Activated T-helper 1 cell treated with anti-CD3 and anti-CD28 coated beads, Interleukin-12 subunit alpha, Interleukin-12 subunit beta, Interleukin-2, Interleukin-4 antibody, amounts not matched to agents 30 ng/mL and 10 ng/mL and 1 ng/mL, durations not matched to agents 14 hours and 24 hours and 36 hours (primary cell): Measurements from ENCODE around the gene RPS6KC1. TPM values are rescaled to one million over a fixed set of nuclear protein-coding genes. Genes with fewer than 3 reads are reported as not detected.
"Not testable (repeated sequence)": the region's sequence is repeated elsewhere in the genome, so short reads cannot be mapped to it uniquely, and the experiment has no call there.

Experiments
- DNase-seq: peaks from one replicate; pipeline ENCODE4 v3.0.0; 2021; ENCODE audit warnings: low spot score
- H3K27ac Mint-ChIP-seq: one replicate; pipeline ENCODE4 v1.8.0; 2021; ENCODE audit warnings: mild to moderate bottlenecking, mixed read lengths
- H3K27me3 Mint-ChIP-seq: one replicate; pipeline ENCODE4 v1.8.0; 2022; ENCODE audit warnings: mild to moderate bottlenecking, moderate library complexity, mixed read lengths; ENCODE audit not compliant: insufficient read depth
- H3K36me3 Mint-ChIP-seq: one replicate; pipeline ENCODE4 v1.8.0; 2021; ENCODE audit warnings: low read depth, mixed read lengths
- H3K4me1 Mint-ChIP-seq: one replicate; pipeline ENCODE4 v1.8.0; 2021; ENCODE audit warnings: low read depth, mixed read lengths
- H3K4me3 Mint-ChIP-seq: one replicate; pipeline ENCODE4 v1.8.0; 2021; ENCODE audit warnings: mild to moderate bottlenecking, moderate library complexity, mixed read lengths
- H3K9me3 Mint-ChIP-seq: one replicate; pipeline ENCODE4 v1.8.0; 2021; ENCODE audit warnings: mixed read lengths
- intact Hi-C: fragments of 100-400 bp; cut with micrococcal nuclease; formaldehyde crosslinking; loops from one replicate; pipeline ENCODE4 v1.15.1; 2024
- total RNA-seq: library from RNA; stranded (reverse); gene quantifications from 2 replicates; pipeline ENCODE4 v1.2.3, GENCODE V29; 2022

The RPS6KC1 gene
- total RNA-seq, 1 donor from 2014 or later, result 7.5 TPM

GRCh38 chr1:213034713-213035112 is 16.3 kb upstream of the RPS6KC1 start:
- H3K4me3 Mint-ChIP-seq, result no peak overlapping the region
- no peaks in the 10 kb centered on the region for H3K36me3 Mint-ChIP-seq
- peaks cover 39% of the 10 kb centered on the region for H3K27me3 Mint-ChIP-seq
- no peak overlapping the region for H3K27ac Mint-ChIP-seq
- no peaks in the 10 kb centered on the region for H3K9me3 Mint-ChIP-seq
- H3K4me1 Mint-ChIP-seq, result no peaks in the 10 kb centered on the region
- intact Hi-C loops, result no loop called here
- no peak for DNase-seq

GRCh38 chr1:213035573-213035972 is 15.5 kb upstream of the RPS6KC1 start:
- Mint-ChIP-seq H3K27ac (no peak overlapping the region), H3K36me3 (no peaks in the 10 kb centered on the region), H3K4me3 (no peak overlapping the region), H3K27me3 (peaks cover 36% of the 10 kb centered on the region), H3K4me1 (no peaks in the 10 kb centered on the region), H3K9me3 (no peaks in the 10 kb centered on the region)
- intact Hi-C loops, result no loop called here
- no peak for DNase-seq

- no peak overlapping the region for H3K27ac Mint-ChIP-seq
- intact Hi-C loops, result no loop called here
Measured at GRCh38 chr1:213041443-213041842, 9.6 kb upstream of the RPS6KC1 start.

GRCh38 chr1:213045321-213046226 is 5.5 kb upstream of the RPS6KC1 start:
- intact Hi-C loops, H3K27ac Mint-ChIP-seq, H3K36me3 Mint-ChIP-seq, H3K4me3 Mint-ChIP-seq, DNase-seq: not testable (repeated sequence)
- Mint-ChIP-seq H3K4me1 (peaks cover 13% of the 10 kb centered on the region), H3K9me3 (peaks cover 14% of the 10 kb centered on the region), H3K27me3 (peaks cover 19% of the 10 kb centered on the region)

More at GRCh38 chr1:213041443-213041842, 9.6 kb upstream of the RPS6KC1 start:
- Mint-ChIP-seq H3K9me3 (no peaks in the 10 kb centered on the region), H3K27me3 (peaks cover 19% of the 10 kb centered on the region), H3K4me1 (peaks cover 7% of the 10 kb centered on the region), H3K4me3 (no peak overlapping the region), H3K36me3 (no peaks in the 10 kb centered on the region)
- no peak for DNase-seq

GRCh38 chr1:213049232-213049631 is 1.8 kb upstream of the RPS6KC1 start:
- Mint-ChIP-seq H3K27me3 (peaks cover 12% of the 10 kb centered on the region), H3K9me3 (peaks cover 18% of the 10 kb centered on the region), H3K27ac (no peak overlapping the region), H3K36me3 (peaks cover 10% of the 10 kb centered on the region), H3K4me3 (no peak overlapping the region), H3K4me1 (peaks cover 29% of the 10 kb centered on the region)
- intact Hi-C loops, result no loop called here
- DNase-seq, result no peak

GRCh38 chr1:213050745-213051126 is 305 bp upstream of the RPS6KC1 start:
- intact Hi-C loops, result loop anchor here (1.0 kb wide), 4 partner anchors 20 to 259 kb away; partner anchors contain the start of genes ANGEL2, FLVCR1, NSL1 and TATDN3
- Mint-ChIP-seq H3K4me1 (peaks cover 37% of the 10 kb centered on the region), H3K27me3 (peaks cover 9% of the 10 kb centered on the region), H3K9me3 (peaks cover 18% of the 10 kb centered on the region), H3K4me3 (peak overlapping the region; percentile 96), H3K27ac (peak overlapping the region; percentile 87), H3K36me3 (peaks cover 15% of the 10 kb centered on the region)
- no peak for DNase-seq

GRCh38 chr1:213051881-213052202 is 801 bp downstream of the RPS6KC1 start:
- Mint-ChIP-seq H3K4me1 (peaks cover 37% of the 10 kb centered on the region), H3K4me3 (peak overlapping the region; percentile 96), H3K27me3 (peaks cover 9% of the 10 kb centered on the region), H3K36me3 (peaks cover 15% of the 10 kb centered on the region), H3K27ac (peak overlapping the region; percentile 90), H3K9me3 (peaks cover 18% of the 10 kb centered on the region)
- DNase-seq, result no peak
- intact Hi-C loops, result loop anchor here (1.0 kb wide), 4 partner anchors 18 to 261 kb away; partner anchors contain the start of genes ANGEL2, FLVCR1, NSL1 and TATDN3

GRCh38 chr1:213053455-213053854 is 2.4 kb downstream of the RPS6KC1 start:
- H3K36me3 Mint-ChIP-seq, result peaks cover 15% of the 10 kb centered on the region
- peaks cover 18% of the 10 kb centered on the region for H3K9me3 Mint-ChIP-seq
- no peak overlapping the region for H3K4me3 Mint-ChIP-seq
- H3K27ac Mint-ChIP-seq, result no peak overlapping the region
- intact Hi-C loops, result no loop called here
- no peak for DNase-seq
- H3K4me1 Mint-ChIP-seq, result peaks cover 37% of the 10 kb centered on the region
- H3K27me3 Mint-ChIP-seq, result peaks cover 3% of the 10 kb centered on the region

- H3K4me3 Mint-ChIP-seq, result no peak overlapping the region
- H3K36me3 Mint-ChIP-seq, result peaks cover 17% of the 10 kb centered on the region
- peaks cover 13% of the 10 kb centered on the region for H3K9me3 Mint-ChIP-seq
- H3K27me3 Mint-ChIP-seq, result no peaks in the 10 kb centered on the region
- intact Hi-C loops, result no loop called here
- peaks cover 37% of the 10 kb centered on the region for H3K4me1 Mint-ChIP-seq
- H3K27ac Mint-ChIP-seq, result no peak overlapping the region
- no peak for DNase-seq
Measured at GRCh38 chr1:213054142-213054541, 3.1 kb downstream of the RPS6KC1 start.

GRCh38 chr1:213054733-213055591 is 3.9 kb downstream of the RPS6KC1 start:
- Mint-ChIP-seq H3K4me3 (no peak overlapping the region), H3K36me3 (peaks cover 18% of the 10 kb centered on the region), H3K9me3 (peaks cover 14% of the 10 kb centered on the region), H3K27me3 (no peaks in the 10 kb centered on the region), H3K27ac (no peak overlapping the region), H3K4me1 (peaks cover 37% of the 10 kb centered on the region)
- DNase-seq, result no peak
- intact Hi-C loops, result no loop called here

- Mint-ChIP-seq H3K27ac (no peak overlapping the region), H3K27me3 (no peaks in the 10 kb centered on the region), H3K4me1 (peaks cover 29% of the 10 kb centered on the region), H3K9me3 (peaks cover 6% of the 10 kb centered on the region), H3K4me3 (no peak overlapping the region), H3K36me3 (peaks cover 15% of the 10 kb centered on the region)
- no peak for DNase-seq
- intact Hi-C loops, result no loop called here
Measured at GRCh38 chr1:213055767-213056166, 4.7 kb downstream of the RPS6KC1 start.

GRCh38 chr1:213057264-213058059 is 6.4 kb downstream of the RPS6KC1 start:
- H3K27ac Mint-ChIP-seq, result no peak overlapping the region
- H3K4me3 Mint-ChIP-seq, result no peak overlapping the region

More at GRCh38 chr1:213057264-213058059, 6.4 kb downstream of the RPS6KC1 start:
- Mint-ChIP-seq H3K36me3 (peaks cover 15% of the 10 kb centered on the region), H3K27me3 (no peaks in the 10 kb centered on the region), H3K4me1 (peaks cover 20% of the 10 kb centered on the region), H3K9me3 (peaks cover 4% of the 10 kb centered on the region)
- intact Hi-C loops, result no loop called here
- no peak for DNase-seq
